ENCODE data around the gene GPR143.
"Not testable (repeated sequence)": the region's sequence is repeated elsewhere in the genome, so short reads cannot be mapped to it uniquely, and the experiment has no call there.

Gene GPR143
- total RNA-seq: 0 reads per million in 2 donors

DNA sequence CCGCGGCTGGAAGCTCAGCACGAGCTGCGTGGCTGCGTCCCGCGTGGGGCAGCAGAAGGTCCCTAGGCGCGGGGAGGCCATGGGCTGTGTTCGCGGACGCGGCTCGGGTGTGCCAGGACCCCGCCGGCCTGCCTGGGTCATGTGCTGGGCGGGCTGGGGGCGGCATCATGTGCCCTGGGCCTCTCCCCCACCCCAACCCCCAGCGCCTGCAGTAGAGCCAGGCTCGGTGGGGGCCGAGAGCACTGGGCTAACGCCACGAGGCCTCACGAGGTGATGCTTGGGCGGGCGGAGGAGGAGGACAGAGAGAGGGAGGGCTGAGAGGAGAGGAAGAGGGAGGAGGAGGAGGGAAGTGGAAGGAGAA, at the start of gene GPR143:
GPR143 (minus strand) TSS at position 111 of the 361 bp plus-strand sequence; CDS start at position 81, 30 bp downstream.
- DNase-seq: no peak

GRCh38 chrX:9811086-9811485, 45.4 kb upstream of the GPR143 start:
- not testable (repeated sequence) for DNase-seq

DNA sequence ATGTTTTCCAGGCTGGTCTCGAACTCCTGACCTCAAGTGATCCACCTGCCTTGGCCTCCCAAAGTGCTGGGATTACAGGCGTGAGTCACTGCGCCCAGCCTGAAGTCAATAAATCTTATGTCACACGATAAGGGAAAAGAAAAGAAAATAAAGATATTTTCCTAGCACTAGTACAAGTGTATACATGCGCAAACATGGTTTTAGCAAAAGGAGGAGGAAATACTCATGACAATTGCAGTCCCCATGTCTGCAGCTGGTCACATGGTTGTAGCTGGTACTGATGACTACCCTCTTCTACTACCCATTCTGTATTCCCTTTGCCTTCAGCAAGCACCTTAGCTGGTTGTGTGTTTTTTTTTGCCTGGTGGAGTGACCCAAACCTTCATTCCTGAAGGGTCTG, 44.2 kb upstream of the GPR143 start:
- not testable (repeated sequence) for DNase-seq

GRCh38 chrX:9807355-9808182, 41.9 kb upstream of the GPR143 start:
- DNase-seq: no peak

DNA sequence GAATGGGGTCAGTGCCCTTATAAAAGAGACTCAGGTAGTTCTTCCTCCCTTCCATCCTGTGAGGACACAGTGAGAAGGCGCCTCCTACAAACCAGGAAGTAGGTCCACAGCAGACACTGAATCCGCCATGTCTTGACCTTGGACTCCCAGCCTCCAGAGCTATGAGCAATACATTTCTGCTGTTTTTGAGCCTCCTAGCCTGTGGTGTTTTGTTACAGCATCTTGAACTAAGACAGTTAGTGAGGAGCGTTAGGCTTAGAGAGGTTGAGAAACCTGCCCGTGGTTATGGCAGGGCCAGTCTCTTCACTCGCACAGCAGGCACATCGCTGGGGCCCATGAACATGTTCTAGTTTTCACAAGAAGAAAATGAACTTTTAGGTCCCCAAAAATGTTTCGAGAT, 40.3 kb upstream of the GPR143 start:
- no peak for DNase-seq

GRCh38 chrX:9804444-9804843, 38.8 kb upstream of the GPR143 start:
- no peak for DNase-seq

- no peak for DNase-seq
Observed at GRCh38 chrX:9802737-9803136, 37.1 kb upstream of the GPR143 start.

- no peak for DNase-seq
Observed at GRCh38 chrX:9797384-9798360, 32.0 kb upstream of the GPR143 start.

- no peak for DNase-seq
Observed at GRCh38 chrX:9794495-9794894, 28.8 kb upstream of the GPR143 start.

DNA sequence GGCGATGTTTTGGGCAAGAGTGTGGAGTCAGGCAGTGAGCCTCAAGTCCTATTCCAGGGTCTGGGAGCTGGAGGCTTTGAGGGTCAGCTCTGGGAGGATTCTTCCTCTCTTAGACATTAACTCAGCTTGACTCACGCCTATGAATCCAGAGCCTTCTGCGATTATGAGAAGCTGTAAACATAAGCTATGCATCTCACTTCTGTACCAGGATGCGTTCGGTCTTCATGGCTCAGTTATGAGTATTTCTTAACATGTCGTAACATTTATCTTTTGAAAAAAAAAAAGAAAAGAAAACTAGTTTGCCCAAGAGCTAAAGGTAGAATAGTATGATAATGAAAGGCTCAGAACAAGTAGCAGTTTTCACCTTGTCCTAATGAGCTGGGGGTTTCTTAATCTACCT, 25.2 kb upstream of the GPR143 start:
- DNase-seq: no peak

DNA sequence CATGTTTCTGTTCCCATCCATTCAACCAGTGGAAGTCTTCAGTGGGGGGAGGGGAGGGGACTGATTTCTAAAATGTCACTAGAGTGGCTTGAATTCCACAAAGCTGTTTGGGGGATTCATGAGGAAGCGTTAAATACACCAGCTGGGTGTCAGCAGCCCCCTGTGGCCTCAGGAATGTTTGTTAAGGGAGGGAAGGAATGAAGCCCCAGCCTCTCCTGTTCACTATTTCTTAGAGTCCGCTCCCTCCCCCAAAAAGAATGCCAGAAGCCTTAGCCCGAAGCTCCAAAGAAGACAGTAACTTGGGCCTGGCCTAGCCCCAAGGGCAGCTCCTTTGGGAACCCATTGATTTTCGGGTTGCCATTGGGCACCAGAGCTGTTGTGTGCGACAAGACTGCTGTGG, 23.9 kb upstream of the GPR143 start:
- DNase-seq: no peak

GRCh38 chrX:9788911-9789310, 23.3 kb upstream of the GPR143 start:
- no peak for DNase-seq

DNA sequence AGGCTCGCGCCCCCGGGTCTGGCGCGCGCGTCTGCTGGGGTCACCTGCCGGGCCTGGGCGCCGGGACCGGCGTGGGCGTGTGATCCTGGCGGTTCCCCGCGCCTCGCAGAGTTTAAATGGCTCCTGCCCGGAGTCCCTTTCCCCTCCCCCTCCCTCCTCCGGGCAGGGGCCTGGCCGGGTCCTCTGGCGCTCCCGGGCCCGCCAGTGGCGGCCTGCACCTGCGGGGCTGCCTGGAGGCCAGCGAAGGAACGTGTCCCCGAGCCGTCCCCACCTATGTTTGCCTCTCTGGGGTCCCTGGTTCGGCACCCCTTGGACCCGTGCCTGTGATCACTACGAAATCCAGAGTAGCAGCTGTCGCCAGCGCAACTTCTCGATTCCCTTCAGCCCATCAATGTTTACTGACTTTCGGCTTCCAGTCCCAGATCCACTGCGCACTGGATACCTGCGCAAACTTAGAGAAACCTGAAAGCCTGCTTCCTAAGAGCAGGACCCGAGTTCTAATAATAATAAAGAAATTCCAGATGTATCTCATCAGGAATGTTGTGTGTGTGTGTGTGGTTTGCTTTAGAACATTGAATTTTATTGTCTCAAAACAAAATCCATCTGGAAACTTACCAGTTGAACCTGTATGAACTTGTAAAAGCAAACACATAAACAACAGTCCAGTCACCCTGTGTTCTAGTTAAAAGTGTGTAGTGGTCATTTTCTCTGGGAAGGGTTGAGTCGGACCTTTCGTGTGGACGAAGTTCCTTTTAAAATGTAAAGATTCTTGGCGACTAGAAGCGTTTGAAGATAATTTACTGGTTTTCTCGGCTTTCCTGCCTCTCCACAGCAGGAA, 21.4 kb upstream of the GPR143 start:
- no peak for DNase-seq

- no peak for DNase-seq
Observed at GRCh38 chrX:9785944-9786797, 20.5 kb upstream of the GPR143 start, which contains the start of gene SHROOM2. Gene SHROOM2, plus strand, starts transcription at chrX:9786429. Its CDS starts 117 bp downstream, at chrX:9786546.

- no peak for DNase-seq
Observed at GRCh38 chrX:9785254-9785943, 19.8 kb upstream of the GPR143 start.

DNA sequence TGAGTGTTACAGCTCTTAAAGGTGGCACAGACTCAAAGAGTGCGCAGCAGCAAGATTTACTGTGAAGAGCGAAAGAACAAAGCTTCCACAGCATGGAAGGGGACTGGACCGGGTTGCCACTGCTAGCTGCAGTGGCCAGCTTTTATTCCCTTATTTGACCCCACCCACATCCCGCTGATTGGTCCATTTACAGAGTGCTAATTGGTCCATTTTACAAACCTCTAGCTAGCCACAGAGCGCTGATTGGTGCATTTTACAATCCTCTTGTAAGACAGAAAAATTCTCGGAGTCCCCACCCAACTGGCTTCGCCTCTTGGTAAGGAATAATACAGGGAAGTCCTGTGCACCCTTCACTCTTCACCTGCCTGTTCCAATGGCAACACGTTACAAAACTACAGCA, 18.7 kb upstream of the GPR143 start:
- no peak for DNase-seq

- DNase-seq: no peak
Observed at GRCh38 chrX:9781941-9782340, 16.3 kb upstream of the GPR143 start.

GRCh38 chrX:9775930-9776329, 10.3 kb upstream of the GPR143 start:
- no peak for DNase-seq

- DNase-seq: no peak
Observed at GRCh38 chrX:9772943-9773342, 7.3 kb upstream of the GPR143 start.

DNA sequence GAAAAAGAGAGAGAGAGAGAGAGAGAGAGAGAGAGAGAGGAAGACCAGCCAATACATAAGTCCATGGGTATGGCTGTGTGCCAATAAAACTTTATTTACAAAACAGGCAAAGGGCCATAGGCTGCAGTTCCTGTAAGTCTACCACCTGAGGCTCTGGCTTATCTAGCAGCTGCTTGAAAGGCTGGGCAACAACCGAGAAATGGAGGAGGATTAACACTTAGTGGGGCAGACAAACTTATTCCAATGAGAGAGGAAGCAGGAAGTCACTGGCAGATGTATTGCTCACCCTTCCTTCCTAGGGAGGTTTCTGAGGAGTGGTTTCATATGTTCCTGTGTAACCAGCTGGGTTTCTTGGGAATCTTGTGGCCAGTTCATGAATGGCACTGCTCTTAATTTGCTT, 4.7 kb upstream of the GPR143 start:
- DNase-seq: no peak

- DNase-seq: not testable (repeated sequence)
Observed at GRCh38 chrX:9768321-9768839, 2.7 kb upstream of the GPR143 start.

Measured in T-helper 9 cell (primary cell).